Measurements from ENCODE around the gene MTCL1. TPM values are rescaled to one million over a fixed set of nuclear protein-coding genes. Genes with fewer than 3 reads are reported as not detected.

The MTCL1 gene
- total and polyA plus RNA-seq, 2 donors (not counting 1 experiment from before 2014, with no cell fraction given): 35.0 to 56.0 TPM

GRCh38 chr18:8800876-8801262, 95.5 kb downstream of the MTCL1 start:
- TF ChIP-seq EZH2 (IDR thresholded peaks at IDR 0.05; ENCODE audit: low read length, missing control alignments): no peak
- TF ChIP-seq, protein P1, sequence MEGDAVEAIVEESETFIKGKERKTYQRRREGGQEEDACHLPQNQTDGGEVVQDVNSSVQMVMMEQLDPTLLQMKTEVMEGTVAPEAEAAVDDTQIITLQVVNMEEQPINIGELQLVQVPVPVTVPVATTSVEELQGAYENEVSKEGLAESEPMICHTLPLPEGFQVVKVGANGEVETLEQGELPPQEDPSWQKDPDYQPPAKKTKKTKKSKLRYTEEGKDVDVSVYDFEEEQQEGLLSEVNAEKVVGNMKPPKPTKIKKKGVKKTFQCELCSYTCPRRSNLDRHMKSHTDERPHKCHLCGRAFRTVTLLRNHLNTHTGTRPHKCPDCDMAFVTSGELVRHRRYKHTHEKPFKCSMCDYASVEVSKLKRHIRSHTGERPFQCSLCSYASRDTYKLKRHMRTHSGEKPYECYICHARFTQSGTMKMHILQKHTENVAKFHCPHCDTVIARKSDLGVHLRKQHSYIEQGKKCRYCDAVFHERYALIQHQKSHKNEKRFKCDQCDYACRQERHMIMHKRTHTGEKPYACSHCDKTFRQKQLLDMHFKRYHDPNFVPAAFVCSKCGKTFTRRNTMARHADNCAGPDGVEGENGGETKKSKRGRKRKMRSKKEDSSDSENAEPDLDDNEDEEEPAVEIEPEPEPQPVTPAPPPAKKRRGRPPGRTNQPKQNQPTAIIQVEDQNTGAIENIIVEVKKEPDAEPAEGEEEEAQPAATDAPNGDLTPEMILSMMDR (conservative IDR thresholded peaks at IDR 0.05 in 1 of 2, IDR thresholded peaks at IDR 0.05 in 1 of 2; ENCODE audit: low read depth in 1 of 2, low read length in 2 of 2): no peak
- peak overlapping the region; percentile 47 for H3K4me2 ChIP-seq (ENCODE audit: extremely low read depth, insufficient read depth, low read length)
- no peak overlapping the region for H2AFZ ChIP-seq (ENCODE audit: low read length)
- no peaks in the 10 kb centered on the region for H4K20me1 ChIP-seq (ENCODE audit: control insufficient read depth, extremely low read depth, insufficient read depth, low read length)
- no peaks in the 10 kb centered on the region for H3K79me2 ChIP-seq (ENCODE audit: control insufficient read depth, insufficient read depth, low read length)
- peaks cover 13% of the 10 kb centered on the region for H3K36me3 ChIP-seq (ENCODE audit: control insufficient read depth, insufficient read depth, low read length)
- H3K27me3 ChIP-seq (ENCODE audit: control insufficient read depth, insufficient read depth, low read length): no peaks in the 10 kb centered on the region
- peak overlapping the region; percentile 70 for H3K9ac ChIP-seq (ENCODE audit: insufficient read depth, low read length)
- H3K9me3 ChIP-seq (ENCODE audit: control insufficient read depth, insufficient read depth, low read depth, low read length): no peaks in the 10 kb centered on the region
- peaks cover 40% of the 10 kb centered on the region for H3K4me1 ChIP-seq (ENCODE audit: control insufficient read depth, extremely low read depth, insufficient read depth, low read length)
- no peak overlapping the region for H3K4me3 ChIP-seq (replicated peaks in 1 of 4; ENCODE audit: control extremely low read depth in 1 of 4, insufficient read depth in 1 of 4, low read depth in 3 of 4, low read length in 4 of 4)
- DNase-seq (ENCODE audit: low read depth in 2 of 2): no peak
- peak overlapping the region; percentile 98 for H3K27ac ChIP-seq (ENCODE audit: insufficient read depth, low read length)

GRCh38 chr18:8801263-8801901, 96.0 kb downstream of the MTCL1 start:
- Histone ChIP-seq H3K27ac (ENCODE audit: insufficient read depth, low read length) (peak overlapping the region; percentile 98), H3K4me2 (ENCODE audit: extremely low read depth, insufficient read depth, low read length) (peak overlapping the region; percentile 65), H4K20me1 (ENCODE audit: control insufficient read depth, extremely low read depth, insufficient read depth, low read length) (no peaks in the 10 kb centered on the region), H3K9ac (ENCODE audit: insufficient read depth, low read length) (no peak overlapping the region), H3K4me3 (replicated peaks in 1 of 4; ENCODE audit: control extremely low read depth in 1 of 4, insufficient read depth in 1 of 4, low read depth in 3 of 4, low read length in 4 of 4) (no peak overlapping the region), H3K79me2 (ENCODE audit: control insufficient read depth, insufficient read depth, low read length) (no peaks in the 10 kb centered on the region), H3K9me3 (ENCODE audit: control insufficient read depth, insufficient read depth, low read depth, low read length) (no peaks in the 10 kb centered on the region), H2AFZ (ENCODE audit: low read length) (no peak overlapping the region), H3K36me3 (ENCODE audit: control insufficient read depth, insufficient read depth, low read length) (peaks cover 11% of the 10 kb centered on the region), H3K27me3 (ENCODE audit: control insufficient read depth, insufficient read depth, low read length) (no peaks in the 10 kb centered on the region), H3K4me1 (ENCODE audit: control insufficient read depth, extremely low read depth, insufficient read depth, low read length) (peaks cover 40% of the 10 kb centered on the region)
- peak; percentile 94 to 97 for DNase-seq (ENCODE audit: low read depth in 2 of 2)
- TF ChIP-seq, protein P1 (conservative IDR thresholded peaks at IDR 0.05 in 1 of 2, IDR thresholded peaks at IDR 0.05 in 1 of 2; ENCODE audit: low read depth in 1 of 2, low read length in 2 of 2): no peak
- no peak for TF ChIP-seq EZH2 (IDR thresholded peaks at IDR 0.05; ENCODE audit: low read length, missing control alignments)

DNA sequence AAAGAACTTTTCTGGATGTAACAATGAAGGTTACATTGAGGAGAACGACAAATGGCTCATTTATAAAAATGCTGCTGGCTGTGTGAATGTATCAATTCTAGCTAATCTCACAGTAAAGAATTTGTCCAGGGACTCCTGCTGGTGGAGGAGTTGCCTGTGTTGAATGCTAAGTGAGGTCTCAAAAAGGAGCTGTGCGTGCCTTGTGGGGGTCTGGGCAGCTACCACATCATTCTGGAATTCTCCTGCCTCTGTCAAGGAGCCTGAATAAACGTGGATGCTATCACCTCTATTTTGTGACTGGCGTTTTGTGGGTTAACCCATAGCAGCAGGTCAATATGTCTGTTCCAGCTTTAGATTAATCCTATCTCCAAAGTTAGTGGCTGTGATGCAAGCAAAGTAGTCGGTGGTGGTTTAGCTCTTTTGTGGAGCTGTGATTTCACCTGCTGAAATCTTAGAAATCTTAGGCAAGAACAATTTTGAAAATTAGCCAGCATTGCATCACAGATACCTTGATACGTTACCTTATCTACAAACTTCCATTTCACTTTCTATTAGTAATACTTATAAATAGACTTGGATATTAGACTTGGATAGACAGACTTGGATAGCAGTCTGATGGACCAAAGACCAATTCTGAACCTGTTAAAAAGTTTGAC, 96.8 kb downstream of the MTCL1 start:
- peak in 1 of 2 donors; percentile 79 for DNase-seq (ENCODE audit: low read depth in 2 of 2)
- H3K27me3 ChIP-seq (ENCODE audit: control insufficient read depth, insufficient read depth, low read length): no peaks in the 10 kb centered on the region
- H3K9me3 ChIP-seq (ENCODE audit: control insufficient read depth, insufficient read depth, low read depth, low read length): no peaks in the 10 kb centered on the region
- H4K20me1 ChIP-seq (ENCODE audit: control insufficient read depth, extremely low read depth, insufficient read depth, low read length): no peaks in the 10 kb centered on the region
- no peak overlapping the region for H3K4me2 ChIP-seq (ENCODE audit: extremely low read depth, insufficient read depth, low read length)
- no peak overlapping the region for H3K4me3 ChIP-seq (replicated peaks in 1 of 4; ENCODE audit: control extremely low read depth in 1 of 4, insufficient read depth in 1 of 4, low read depth in 3 of 4, low read length in 4 of 4)
- peaks cover 11% of the 10 kb centered on the region for H3K36me3 ChIP-seq (ENCODE audit: control insufficient read depth, insufficient read depth, low read length)
- H3K79me2 ChIP-seq (ENCODE audit: control insufficient read depth, insufficient read depth, low read length): no peaks in the 10 kb centered on the region
- H2AFZ ChIP-seq (ENCODE audit: low read length): no peak overlapping the region
- peaks cover 38% of the 10 kb centered on the region for H3K4me1 ChIP-seq (ENCODE audit: control insufficient read depth, extremely low read depth, insufficient read depth, low read length)
- no peak overlapping the region for H3K9ac ChIP-seq (ENCODE audit: insufficient read depth, low read length)
- H3K27ac ChIP-seq (ENCODE audit: insufficient read depth, low read length): peak overlapping the region; percentile 98
- TF ChIP-seq EZH2 (IDR thresholded peaks at IDR 0.05; ENCODE audit: low read length, missing control alignments): no peak
- TF ChIP-seq, protein P1 (conservative IDR thresholded peaks at IDR 0.05 in 1 of 2, IDR thresholded peaks at IDR 0.05 in 1 of 2; ENCODE audit: low read depth in 1 of 2, low read length in 2 of 2): no peak
